NCI-H1105 treated with DMSO at 0.1 percent for 48 hours (cell line): ENCODE measurements around the gene DGCR8.

Experiments
- DNase-seq: peaks from one replicate; lab custom pipeline; 2025; lab: John Stamatoyannopoulos, UW

The DGCR8 gene

GRCh38 chr22:20079745-20080444 is at the start of gene DGCR8:
TSS of gene DGCR8 (plus strand) at chr22:20080241. CDS start at chr22:20085964, 5,723 bp downstream.
- peak; percentile 93 for DNase-seq

GRCh38 chr22:20031732-20032406 is 48.2 kb upstream of the DGCR8 start:
- no peak for DNase-seq

GRCh38 chr22:20032407-20032991 is 47.5 kb upstream of the DGCR8 start:
- DNase-seq: no peak

GRCh38 chr22:20033045-20033706 is 46.9 kb upstream of the DGCR8 start:
- DNase-seq: no peak

- no peak for DNase-seq
Measured at GRCh38 chr22:20034143-20034542, 45.9 kb upstream of the DGCR8 start.

- DNase-seq: no peak
Measured at GRCh38 chr22:20035375-20036083, 44.5 kb upstream of the DGCR8 start.

- DNase-seq: no peak
Measured at GRCh38 chr22:20036084-20036482, 44.0 kb upstream of the DGCR8 start.

GRCh38 chr22:20036535-20037392 is 43.3 kb upstream of the DGCR8 start:
- DNase-seq: no peak

GRCh38 chr22:20037419-20037818 is 42.6 kb upstream of the DGCR8 start:
- DNase-seq: no peak

GRCh38 chr22:20038574-20038973 is 41.5 kb upstream of the DGCR8 start:
- DNase-seq: no peak

GRCh38 chr22:20039683-20040325 is 40.2 kb upstream of the DGCR8 start:
- DNase-seq: peak; percentile 81

GRCh38 chr22:20040327-20041200 is 39.5 kb upstream of the DGCR8 start:
- no peak for DNase-seq

GRCh38 chr22:20043057-20043996 is 36.7 kb upstream of the DGCR8 start:
- no peak for DNase-seq

- no peak for DNase-seq
Measured at GRCh38 chr22:20043997-20044342, 36.1 kb upstream of the DGCR8 start.

GRCh38 chr22:20044495-20045151 is 35.4 kb upstream of the DGCR8 start:
- no peak for DNase-seq

- DNase-seq: no peak
Measured at GRCh38 chr22:20046730-20047129, 33.3 kb upstream of the DGCR8 start.

- no peak for DNase-seq
Measured at GRCh38 chr22:20051927-20052308, 28.1 kb upstream of the DGCR8 start.
